Smooth muscle cell (in vitro differentiated cells): ENCODE results near the gene CNTNAP3B. TPM values are rescaled to one million over a fixed set of nuclear protein-coding genes. Genes with fewer than 3 reads are reported as not detected.
"Not testable (repeated sequence)": the region's sequence is repeated elsewhere in the genome, so short reads cannot be mapped to it uniquely, and the experiment has no call there.

ENCODE experiments used
- DNase-seq: peaks from one replicate; lab custom pipeline; 2025; ENCODE audit not compliant: unreplicated experiment; lab: John Stamatoyannopoulos, UW
- H2AFZ ChIP-seq: fragments of 200-600 bp; sonication (generic); 2 replicates; pipeline ENCODE4 v1.6.0; 2016; ENCODE audit warnings: antibody characterized with exemption, low read depth, mild to moderate bottlenecking
- H3F3A ChIP-seq: fragments of 200-600 bp; sonication (generic); 2 replicates; pipeline ENCODE4 v1.6.0; 2017; ENCODE audit warnings: antibody characterized with exemption, low read depth
- H3K27ac ChIP-seq: fragments of 200-600 bp; sonication (generic); 2 replicates; pipeline ENCODE4 v1.5.1; 2016; ENCODE audit warnings: low read depth, mild to moderate bottlenecking
- H3K27me3 ChIP-seq: fragments of 200-600 bp; sonication (generic); 2 replicates; pipeline ENCODE4 v1.6.1; 2016; ENCODE audit warnings: low read depth, mild to moderate bottlenecking
- H3K36me3 ChIP-seq: fragments of 200-600 bp; sonication (generic); 2 replicates; pipeline ENCODE4 v1.5.1; 2016; ENCODE audit warnings: low read depth
- H3K4me1 ChIP-seq: fragments of 200-600 bp; sonication (generic); 2 replicates; pipeline ENCODE4 v1.5.1; 2016; ENCODE audit warnings: low read depth
- H3K4me2 ChIP-seq: fragments of 200-600 bp; sonication (generic); 2 replicates; pipeline ENCODE4 v1.6.0; 2016; ENCODE audit warnings: mild to moderate bottlenecking
- H3K4me3 ChIP-seq: fragments of 200-600 bp; sonication (generic); 2 replicates; pipeline ENCODE4 v1.5.1; 2016; ENCODE audit warnings: mild to moderate bottlenecking
- H3K79me2 ChIP-seq: fragments of 200-600 bp; sonication (generic); 2 replicates; pipeline ENCODE4 v1.6.0; 2016; ENCODE audit warnings: low read depth, mild to moderate bottlenecking
- H3K9ac ChIP-seq: fragments of 200-600 bp; sonication (generic); 2 replicates; pipeline ENCODE4 v1.6.0; 2016; ENCODE audit warnings: low read depth
- H3K9me3 ChIP-seq: fragments of 200-600 bp; sonication (generic); replicated peaks from 2 replicates; pipeline ENCODE4 v1.5.1; 2016; ENCODE audit warnings: low read depth
- H4K20me1 ChIP-seq: fragments of 200-600 bp; sonication (generic); 2 replicates; pipeline ENCODE4 v1.6.0; 2016; ENCODE audit warnings: low read depth
- CTCF ChIP-seq: fragments of 200-600 bp; sonication (generic); IDR thresholded peaks from 2 replicates; pipeline ENCODE4 v1.5.1; 2017; ENCODE audit warnings: borderline replicate concordance, mild to moderate bottlenecking, antibody characterized with exemption; ENCODE audit not compliant: insufficient read depth, poor library complexity, severe bottlenecking
- WGBS: methylation state at CpG from one replicate; pipeline ENCODE4 v1.1.7; 2016; ENCODE audit warnings: low lambda C conversion rate; 5-methylcytosine and 5-hydroxymethylcytosine counted together
- polyA plus RNA-seq: library from polyadenylated mRNA; unstranded; fragments of >200 nt; fragmentation: Nextera tagmentation; extraction: Ambion mirVana; gene quantifications from 2 replicates; pipeline ENCODE4 v1.2.1, GENCODE V29; 2016
- total RNA-seq: library from RNA; depleted of rRNA; stranded (reverse); fragments of >200 nt; gene quantifications from 2 replicates; pipeline ENCODE4 v1.2.3, GENCODE V29; 2014

The CNTNAP3B gene
- total RNA-seq (2.3 and 2.4 TPM in 2 replicates), polyA plus RNA-seq (2.5 TPM in 1 of 2 replicates, not detected in the other)

- H3F3A ChIP-seq, H3K79me2 ChIP-seq, H3K27ac ChIP-seq, H2AFZ ChIP-seq, H3K9me3 ChIP-seq, H3K9ac ChIP-seq, H4K20me1 ChIP-seq, H3K4me1 ChIP-seq, DNase-seq, H3K36me3 ChIP-seq: not testable (repeated sequence)
- 1% methylated on average over 31 of the region's 72 CpGs for WGBS
- Histone ChIP-seq H3K27me3 (peaks cover 19% of the 10 kb centered on the region), H3K4me3 (peak within 1 kb of the TSS; percentile 46), H3K4me2 (peak within 1 kb of the TSS; percentile 78)
Measured at GRCh38 chr9:42129073-42129729, at the start of gene CNTNAP3B. TSS of gene CNTNAP3B (minus strand) at chr9:42129426. CDS start at chr9:42129094, 332 bp downstream.

GRCh38 chr9:42160299-42160698 lies 31.1 kb upstream of the CNTNAP3B start:
- not testable (repeated sequence) for DNase-seq, H4K20me1 ChIP-seq, H3K79me2 ChIP-seq, H3K27ac ChIP-seq, H3K36me3 ChIP-seq, H2AFZ ChIP-seq, H3K9ac ChIP-seq, H3K4me2 ChIP-seq, H3K27me3 ChIP-seq, H3K9me3 ChIP-seq, H3F3A ChIP-seq, H3K4me3 ChIP-seq, H3K4me1 ChIP-seq
- peak; percentile 30 for TF ChIP-seq CTCF
- WGBS: 100% methylated on average over 1 of the region's 1 CpG

- not testable (repeated sequence) for H3K4me1 ChIP-seq, H3K9ac ChIP-seq, H3K36me3 ChIP-seq, H4K20me1 ChIP-seq, H3K4me3 ChIP-seq, H3K4me2 ChIP-seq, H3K9me3 ChIP-seq, H2AFZ ChIP-seq, H3K79me2 ChIP-seq, DNase-seq, H3K27ac ChIP-seq, H3F3A ChIP-seq
- H3K27me3 ChIP-seq: peaks cover 19% of the 10 kb centered on the region
- WGBS: 51% methylated on average over 12 of the region's 12 CpGs
Measured at GRCh38 chr9:42127056-42127841, 2.0 kb downstream of the CNTNAP3B start.

GRCh38 chr9:42121007-42121406 lies 8.2 kb downstream of the CNTNAP3B start:
- not testable (repeated sequence) for H3K4me2 ChIP-seq, H3F3A ChIP-seq, H2AFZ ChIP-seq, H3K27ac ChIP-seq, H4K20me1 ChIP-seq, H3K9ac ChIP-seq, H3K36me3 ChIP-seq, H3K27me3 ChIP-seq, H3K79me2 ChIP-seq, DNase-seq, H3K4me1 ChIP-seq, H3K9me3 ChIP-seq, H3K4me3 ChIP-seq
- 46% methylated on average over 6 of the region's 7 CpGs for WGBS

- H3K79me2 ChIP-seq, H3K9ac ChIP-seq, H3K27me3 ChIP-seq, H3F3A ChIP-seq, H3K4me2 ChIP-seq, H4K20me1 ChIP-seq, H3K9me3 ChIP-seq, H3K36me3 ChIP-seq, H3K4me1 ChIP-seq, DNase-seq, H3K27ac ChIP-seq, H2AFZ ChIP-seq, H3K4me3 ChIP-seq: not testable (repeated sequence)
- WGBS: 92% methylated on average over 7 of the region's 9 CpGs
Measured at GRCh38 chr9:42095929-42096328, 33.3 kb downstream of the CNTNAP3B start.

GRCh38 chr9:42084559-42084952 lies 44.7 kb downstream of the CNTNAP3B start:
- no CpG with 5 or more reads among the region's 1 CpG for WGBS
- H3K4me1 ChIP-seq, H3K9me3 ChIP-seq, DNase-seq, H3K27ac ChIP-seq, H4K20me1 ChIP-seq, H3F3A ChIP-seq, H3K4me3 ChIP-seq, H3K9ac ChIP-seq, H3K4me2 ChIP-seq, H3K27me3 ChIP-seq, H2AFZ ChIP-seq, H3K79me2 ChIP-seq, H3K36me3 ChIP-seq: not testable (repeated sequence)

GRCh38 chr9:42083877-42084558 lies 45.2 kb downstream of the CNTNAP3B start:
- not testable (repeated sequence) for H3K36me3 ChIP-seq, H2AFZ ChIP-seq, H3K4me3 ChIP-seq, H3K27ac ChIP-seq, H3F3A ChIP-seq, H3K4me1 ChIP-seq, DNase-seq, H3K9ac ChIP-seq, H3K27me3 ChIP-seq, H3K79me2 ChIP-seq, H3K9me3 ChIP-seq, H3K4me2 ChIP-seq, H4K20me1 ChIP-seq
- WGBS: 48% methylated on average over 3 of the region's 4 CpGs
